Nephron (organoid): ENCODE results near the gene VAC14.
A peak's percentile ranks its signal among the peaks of the same experiment; 100 is the strongest.

Experiments
- H3K27ac Mint-ChIP-seq, 3 experiments: 2 replicates each; pipeline ENCODE4 v1.8.0; 2020; ENCODE audit warnings: mixed read lengths in 3 of 3, mild to moderate bottlenecking in 2 of 3, moderate library complexity in 1 of 3
- H3K27me3 Mint-ChIP-seq: 2 replicates; pipeline ENCODE4 v1.8.0; 2021; ENCODE audit warnings: low read depth, mild to moderate bottlenecking, moderate library complexity, mixed read lengths
- H3K36me3 Mint-ChIP-seq: 2 replicates; pipeline ENCODE4 v1.8.0; 2020; ENCODE audit warnings: low read depth, mixed read lengths
- H3K4me1 Mint-ChIP-seq: 2 replicates; pipeline ENCODE4 v1.8.0; 2020; ENCODE audit warnings: mixed read lengths
- H3K4me3 Mint-ChIP-seq, 3 experiments: 2 replicates each; pipeline ENCODE4 v1.8.0; 2020; ENCODE audit warnings: mild to moderate bottlenecking in 3 of 3, mixed read lengths in 3 of 3, moderate library complexity in 2 of 3
- H3K9me3 Mint-ChIP-seq: 2 replicates; pipeline ENCODE4 v1.8.0; 2020; ENCODE audit warnings: mixed read lengths
- CTCF ChIP-seq, 3 experiments: fragments of 200-600 bp; sonication (generic); IDR thresholded peaks; one replicate each; pipeline ENCODE4 v1.5.0; 2021; ENCODE audit warnings: antibody characterized with exemption in 3 of 3; ENCODE audit not compliant: unreplicated experiment in 3 of 3

VAC14 gene

DNA sequence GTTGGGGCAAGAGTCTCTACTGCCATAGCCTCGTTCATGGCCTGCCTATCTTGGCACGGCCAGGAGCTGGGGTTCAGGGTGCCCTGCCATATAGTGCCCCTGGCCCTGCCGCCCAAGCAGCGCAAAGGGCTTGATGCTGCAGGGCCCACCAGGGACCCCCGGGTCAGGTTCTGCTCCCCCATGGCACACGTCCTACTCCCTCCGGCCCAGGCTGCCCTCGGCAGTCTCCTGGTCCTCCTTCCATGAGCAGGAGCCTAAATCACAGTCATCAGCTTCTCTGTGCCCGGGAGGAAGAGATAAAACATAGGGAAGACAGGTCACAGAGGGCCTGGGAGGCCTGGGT, 59.2 kb downstream of the VAC14 start:
- Mint-ChIP-seq H3K4me1 (peaks cover 68% of the 10 kb centered on the region), H3K4me3 (peak overlapping the region in 1 of 3 experiments; percentile 0), H3K27me3 (no peaks in the 10 kb centered on the region), H3K27ac (peak overlapping the region in 2 of 3 experiments; percentile 86 to 91), H3K36me3 (peaks cover 21% of the 10 kb centered on the region), H3K9me3 (no peaks in the 10 kb centered on the region)
- no peak for TF ChIP-seq CTCF (IDR thresholded peaks at IDR 0.05; ENCODE audit: unreplicated experiment in 3 of 3)

DNA sequence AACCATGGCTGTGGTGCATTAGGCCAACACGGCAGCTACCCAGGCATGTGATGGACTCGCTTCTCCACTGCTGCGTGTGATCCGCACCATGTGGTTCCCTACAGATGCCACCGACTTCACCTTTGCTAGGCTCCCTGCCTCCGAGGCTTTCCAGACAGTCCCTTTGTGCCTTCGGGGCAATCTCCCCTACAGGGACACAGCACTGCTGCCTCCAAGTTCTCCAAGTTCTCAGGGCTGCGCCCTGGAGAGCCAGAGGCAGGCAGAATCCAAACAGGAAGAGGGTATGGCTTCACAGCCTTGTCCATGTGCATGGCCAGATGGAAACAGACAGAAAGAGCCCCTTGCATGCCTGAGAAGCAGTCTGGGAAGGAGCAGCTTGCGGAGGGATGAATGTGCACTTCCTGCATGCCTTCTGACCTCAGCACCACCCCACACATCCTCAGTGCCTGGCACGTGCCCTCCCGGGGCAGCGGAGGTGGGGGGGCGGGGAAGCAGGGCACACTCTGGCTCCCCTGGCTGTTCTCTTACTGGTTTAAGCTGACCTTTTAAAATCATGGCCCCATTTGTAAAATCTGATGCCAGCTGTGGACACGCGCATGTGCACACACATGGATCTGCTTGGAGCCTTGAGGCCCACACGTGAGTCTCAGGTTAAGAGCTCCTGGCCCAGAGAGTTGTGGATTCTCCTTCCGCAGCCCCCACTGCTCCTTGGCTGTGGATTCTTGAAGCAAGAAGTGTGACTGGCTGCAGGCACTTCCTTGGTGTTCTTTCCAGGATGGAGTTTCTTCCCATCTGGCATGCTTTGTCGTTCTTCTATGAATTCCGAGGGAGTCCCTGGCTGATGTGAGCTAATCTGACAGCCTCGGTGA, 59.8 kb downstream of the VAC14 start:
- no peak for TF ChIP-seq CTCF (IDR thresholded peaks at IDR 0.05; ENCODE audit: unreplicated experiment in 3 of 3)
- H3K27ac Mint-ChIP-seq, result peak overlapping the region; percentile 66 to 91 (median 86)
- H3K27me3 Mint-ChIP-seq, result no peaks in the 10 kb centered on the region
- H3K9me3 Mint-ChIP-seq, result no peaks in the 10 kb centered on the region
- peaks cover 68% of the 10 kb centered on the region for H3K4me1 Mint-ChIP-seq
- peak overlapping the region in 2 of 3 experiments; percentile 25 to 38 for H3K4me3 Mint-ChIP-seq
- peaks cover 19% of the 10 kb centered on the region for H3K36me3 Mint-ChIP-seq

GRCh38 chr16:70740174-70740913, 60.6 kb downstream of the VAC14 start:
- TF ChIP-seq CTCF (IDR thresholded peaks at IDR 0.05; ENCODE audit: unreplicated experiment in 3 of 3), result no peak
- H3K27ac Mint-ChIP-seq, result peak overlapping the region; percentile 66 to 91 (median 86)
- no peak overlapping the region for H3K4me3 Mint-ChIP-seq
- H3K27me3 Mint-ChIP-seq, result no peaks in the 10 kb centered on the region
- no peaks in the 10 kb centered on the region for H3K9me3 Mint-ChIP-seq
- peaks cover 69% of the 10 kb centered on the region for H3K4me1 Mint-ChIP-seq
- peaks cover 17% of the 10 kb centered on the region for H3K36me3 Mint-ChIP-seq

GRCh38 chr16:70739389-70739788, 61.6 kb downstream of the VAC14 start:
- Mint-ChIP-seq H3K27me3 (no peaks in the 10 kb centered on the region), H3K36me3 (peaks cover 17% of the 10 kb centered on the region), H3K9me3 (no peaks in the 10 kb centered on the region), H3K27ac (peak overlapping the region; percentile 86 to 99 (median 92)), H3K4me1 (peaks cover 78% of the 10 kb centered on the region), H3K4me3 (no peak overlapping the region)
- no peak for TF ChIP-seq CTCF (IDR thresholded peaks at IDR 0.05; ENCODE audit: unreplicated experiment in 3 of 3)

DNA sequence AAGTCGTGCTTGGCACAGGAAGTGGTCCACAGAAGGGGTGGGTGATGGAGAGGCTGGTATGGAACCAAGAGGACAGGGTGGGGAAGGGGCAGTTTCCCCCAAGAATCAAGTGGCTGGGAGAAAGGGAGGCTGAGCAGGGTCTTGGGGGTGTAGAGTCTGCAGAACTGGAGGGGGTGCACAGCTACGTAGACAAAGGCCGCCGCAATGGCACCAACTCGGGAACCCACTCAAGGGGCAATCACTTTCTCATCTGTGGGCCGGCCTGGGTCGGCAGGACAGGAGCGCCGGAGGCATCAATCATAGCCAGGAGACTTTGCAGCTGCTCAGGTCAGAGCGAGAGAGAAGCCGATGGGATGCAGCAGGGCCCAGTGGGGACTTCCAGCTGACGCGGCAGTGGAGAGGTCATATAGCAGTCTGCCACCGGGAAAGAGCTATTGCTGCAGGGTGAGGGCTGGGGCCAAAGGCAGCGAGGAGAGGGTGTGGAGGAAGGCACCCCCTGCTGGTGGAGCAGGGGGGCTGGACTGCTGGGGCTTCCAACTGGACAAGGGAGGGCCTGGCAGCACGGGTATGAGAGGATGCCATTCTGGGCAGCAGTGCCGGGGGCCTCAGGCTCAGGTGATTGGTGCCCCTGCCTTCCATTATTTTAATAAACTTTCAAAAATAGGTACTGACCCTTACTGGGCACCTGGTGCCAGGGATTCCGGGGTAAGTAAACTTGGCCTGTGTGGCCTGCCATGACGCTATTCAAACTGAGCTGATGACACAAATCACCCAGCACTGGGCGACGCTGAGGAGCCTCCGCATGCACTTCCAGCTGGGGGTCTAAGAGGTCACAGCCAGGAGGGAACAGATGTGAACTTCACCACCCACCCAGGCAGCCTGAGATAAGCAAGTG, 62.6 kb downstream of the VAC14 start:
- peaks cover 75% of the 10 kb centered on the region for H3K4me1 Mint-ChIP-seq
- TF ChIP-seq CTCF (IDR thresholded peaks at IDR 0.05; ENCODE audit: unreplicated experiment in 3 of 3), result peak; percentile 38 to 61 (median 47)
- H3K27ac Mint-ChIP-seq, result peak overlapping the region; percentile 86 to 99 (median 92)
- no peaks in the 10 kb centered on the region for H3K27me3 Mint-ChIP-seq
- peak overlapping the region; percentile 29 to 53 (median 44) for H3K4me3 Mint-ChIP-seq
- H3K36me3 Mint-ChIP-seq, result peaks cover 9% of the 10 kb centered on the region
- no peaks in the 10 kb centered on the region for H3K9me3 Mint-ChIP-seq
